Measurements from ENCODE around the gene DZIP1L.

DNA sequence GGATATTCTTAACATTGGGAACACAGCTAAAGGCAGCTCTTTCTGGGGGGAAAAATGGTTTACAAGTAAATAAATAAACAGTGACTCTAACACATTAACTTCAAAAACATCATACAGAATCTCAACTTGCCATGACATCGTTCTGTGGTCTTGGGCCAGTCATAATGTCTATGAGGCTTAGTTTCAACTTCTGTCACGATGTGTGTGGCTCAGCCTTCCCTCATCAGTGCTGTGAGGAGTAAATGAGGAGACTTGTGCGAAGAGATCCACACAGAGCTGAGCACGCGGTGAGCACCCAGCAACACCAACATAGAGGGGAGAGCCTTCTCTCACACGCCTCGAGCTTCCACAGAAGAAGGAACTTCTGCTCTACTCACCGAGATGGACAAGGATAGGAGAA, 49.0 kb downstream of the DZIP1L start:
- TF ChIP-seq EZH2 (IDR thresholded peaks at IDR 0.05; ENCODE audit: borderline replicate concordance, low read depth, low read length, severe bottlenecking) (no peak), MYC (IDR thresholded peaks at IDR 0.05; ENCODE audit: low read depth, low read length) (no peak)
- TF ChIP-seq, protein P1, sequence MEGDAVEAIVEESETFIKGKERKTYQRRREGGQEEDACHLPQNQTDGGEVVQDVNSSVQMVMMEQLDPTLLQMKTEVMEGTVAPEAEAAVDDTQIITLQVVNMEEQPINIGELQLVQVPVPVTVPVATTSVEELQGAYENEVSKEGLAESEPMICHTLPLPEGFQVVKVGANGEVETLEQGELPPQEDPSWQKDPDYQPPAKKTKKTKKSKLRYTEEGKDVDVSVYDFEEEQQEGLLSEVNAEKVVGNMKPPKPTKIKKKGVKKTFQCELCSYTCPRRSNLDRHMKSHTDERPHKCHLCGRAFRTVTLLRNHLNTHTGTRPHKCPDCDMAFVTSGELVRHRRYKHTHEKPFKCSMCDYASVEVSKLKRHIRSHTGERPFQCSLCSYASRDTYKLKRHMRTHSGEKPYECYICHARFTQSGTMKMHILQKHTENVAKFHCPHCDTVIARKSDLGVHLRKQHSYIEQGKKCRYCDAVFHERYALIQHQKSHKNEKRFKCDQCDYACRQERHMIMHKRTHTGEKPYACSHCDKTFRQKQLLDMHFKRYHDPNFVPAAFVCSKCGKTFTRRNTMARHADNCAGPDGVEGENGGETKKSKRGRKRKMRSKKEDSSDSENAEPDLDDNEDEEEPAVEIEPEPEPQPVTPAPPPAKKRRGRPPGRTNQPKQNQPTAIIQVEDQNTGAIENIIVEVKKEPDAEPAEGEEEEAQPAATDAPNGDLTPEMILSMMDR (IDR thresholded peaks at IDR 0.05; ENCODE audit: extremely low read depth in 1 of 2, insufficient read depth in 1 of 2, low read depth in 1 of 2, low read length in 2 of 2): no peak

Data from endothelial cell of umbilical vein (primary cell).